Activated T-helper 17 cell treated with anti-CD3 and anti-CD28 coated beads, Interleukin-2, amount 50 U/mL, for 72 hours (primary cell): ENCODE results near the gene ZNF683. TPM values are rescaled to one million over a fixed set of nuclear protein-coding genes. Genes with fewer than 3 reads are reported as not detected.
"Not testable (repeated sequence)": the region's sequence is repeated elsewhere in the genome, so short reads cannot be mapped to it uniquely, and the experiment has no call there.

Experiments used
- ATAC-seq: fragments of 150-1000 bp; cut with Tn5 transposase; replicated peaks from 2 replicates; pipeline ENCODE4 v1.10.0; 2021; ENCODE audit warnings: mild to moderate bottlenecking, moderate library complexity
- H3K27ac Mint-ChIP-seq: one replicate; pipeline ENCODE4 v1.8.0; 2022; ENCODE audit warnings: mixed read lengths
- H3K27me3 Mint-ChIP-seq: one replicate; pipeline ENCODE4 v1.8.0; 2022; ENCODE audit warnings: mixed read lengths
- H3K36me3 Mint-ChIP-seq: one replicate; pipeline ENCODE4 v1.8.0; 2022; ENCODE audit warnings: low read depth, mild to moderate bottlenecking, mixed read lengths
- H3K4me1 Mint-ChIP-seq: one replicate; pipeline ENCODE4 v1.8.0; 2022; ENCODE audit warnings: mixed read lengths
- H3K4me3 Mint-ChIP-seq: one replicate; pipeline ENCODE4 v1.8.0; 2022; ENCODE audit warnings: mild to moderate bottlenecking, mixed read lengths
- H3K9me3 Mint-ChIP-seq: one replicate; pipeline ENCODE4 v1.8.0; 2022; ENCODE audit warnings: mixed read lengths
- total RNA-seq, 2 donors: library from RNA; stranded (reverse); gene quantifications; one replicate each; pipeline ENCODE4 v1.2.3, GENCODE V29; 2022

The ZNF683 gene
- total RNA-seq, 2 donors from 2014 or later = not detected

DNA sequence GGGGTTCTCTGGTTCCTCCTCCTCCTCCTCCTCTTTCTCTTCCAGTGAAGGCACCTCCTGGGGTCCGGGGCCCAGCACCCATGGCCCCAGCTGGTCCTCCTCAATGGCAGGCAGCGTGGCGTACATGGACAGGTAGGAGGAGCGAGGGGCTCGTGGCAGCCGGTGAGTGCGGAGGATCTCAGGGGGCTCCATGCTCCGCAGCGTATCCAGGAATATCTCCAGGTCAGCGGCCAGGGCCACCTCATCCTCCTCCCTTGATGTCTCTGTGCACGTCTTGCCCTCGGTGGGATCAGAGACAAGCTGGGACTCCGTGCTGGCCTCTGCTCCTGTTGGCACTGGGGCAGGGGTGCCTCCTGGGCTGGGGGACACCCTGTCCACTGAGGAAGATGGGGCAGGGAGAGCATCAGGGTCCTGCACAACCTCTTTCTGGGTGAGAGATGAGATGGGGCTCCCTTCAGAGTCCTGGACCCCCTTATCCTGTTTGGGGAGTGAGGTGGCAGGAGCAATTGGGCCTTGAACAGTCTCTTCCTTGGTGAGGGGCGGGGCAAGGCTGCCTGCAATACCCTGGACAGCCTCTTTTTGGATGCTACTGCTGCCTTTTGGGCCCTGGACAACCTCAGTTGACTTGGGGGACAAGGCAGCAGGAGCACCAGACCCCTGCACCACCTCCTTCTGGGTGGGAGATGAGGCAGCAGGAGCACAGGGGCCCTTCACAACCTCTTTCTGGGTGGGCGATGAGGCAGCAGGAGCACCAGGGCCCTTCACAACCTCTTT lies 28.2 kb downstream of the ZNF683 start:
- Mint-ChIP-seq H3K27me3 (no peaks in the 10 kb centered on the region), H3K9me3 (no peaks in the 10 kb centered on the region), H3K4me1 (no peaks in the 10 kb centered on the region), H3K27ac (no peak overlapping the region), H3K4me3 (no peak overlapping the region), H3K36me3 (no peaks in the 10 kb centered on the region)
- no peak for ATAC-seq

DNA sequence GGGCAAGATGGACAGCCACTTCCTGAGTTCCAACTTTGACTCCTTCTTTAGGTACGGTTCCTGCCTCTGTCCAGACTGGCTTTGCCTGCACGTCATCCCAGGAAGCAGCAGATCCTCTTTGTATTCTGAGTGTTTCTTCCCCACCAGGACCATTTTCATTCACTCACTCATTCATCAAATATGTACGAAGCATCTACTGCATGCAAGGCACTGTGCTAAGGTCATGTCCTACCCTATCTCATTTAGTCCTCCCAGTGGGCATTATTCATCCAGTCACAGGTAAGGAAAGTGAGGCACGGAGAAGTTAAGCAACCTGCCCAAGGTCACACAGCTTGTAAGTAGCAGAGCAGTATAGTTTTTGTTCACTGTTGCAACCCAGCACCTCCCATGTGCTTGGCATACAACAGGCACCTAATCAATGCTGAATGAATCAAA lies 32.5 kb downstream of the ZNF683 start:
- Mint-ChIP-seq H3K9me3 (no peaks in the 10 kb centered on the region), H3K4me1 (no peaks in the 10 kb centered on the region), H3K36me3 (no peaks in the 10 kb centered on the region), H3K27ac (no peak overlapping the region), H3K27me3 (no peaks in the 10 kb centered on the region), H3K4me3 (no peak overlapping the region)
- ATAC-seq = no peak

DNA sequence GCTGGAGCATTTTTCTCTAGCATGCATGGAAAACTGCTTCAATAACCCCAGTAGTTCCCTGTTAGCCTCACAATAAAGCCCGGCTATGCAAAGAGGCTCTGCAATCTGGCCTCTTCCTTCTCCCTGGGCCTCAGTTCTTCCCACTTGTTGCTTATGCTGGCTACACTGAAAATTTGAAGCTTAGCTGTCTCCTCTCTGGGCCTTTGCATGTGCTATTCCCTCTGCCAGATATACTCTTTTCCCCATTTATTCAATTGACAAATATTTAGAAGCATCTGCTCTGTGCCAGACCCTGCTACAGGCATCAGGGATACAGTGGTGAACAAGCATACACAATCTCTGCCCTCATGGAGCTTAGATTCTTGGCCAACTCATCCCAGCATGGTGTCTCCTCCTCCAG lies 33.9 kb downstream of the ZNF683 start:
- Mint-ChIP-seq H3K9me3 (no peaks in the 10 kb centered on the region), H3K36me3 (no peaks in the 10 kb centered on the region), H3K4me1 (no peaks in the 10 kb centered on the region), H3K27ac (peak overlapping the region; percentile 17), H3K27me3 (no peaks in the 10 kb centered on the region), H3K4me3 (no peak overlapping the region)
- no peak for ATAC-seq

DNA sequence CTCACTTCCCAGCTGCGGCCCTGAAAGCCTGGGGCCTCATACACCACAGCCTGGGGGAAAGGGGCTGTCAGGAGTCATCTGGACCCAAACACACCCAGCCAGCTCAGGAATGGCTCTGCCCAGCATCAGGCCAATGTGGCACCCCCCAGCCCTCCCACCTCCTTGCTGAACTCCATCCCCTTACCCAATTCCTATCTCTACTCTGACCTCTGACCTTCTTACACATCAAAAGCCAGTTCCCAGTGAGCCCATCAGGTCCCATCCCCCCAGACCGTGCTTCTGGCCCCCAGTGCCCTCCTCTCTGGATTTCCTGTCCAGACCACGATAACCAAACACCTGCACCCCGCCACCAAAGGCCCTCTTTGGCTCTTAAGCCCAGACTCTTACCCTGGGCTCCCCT lies 34.9 kb downstream of the ZNF683 start:
- Mint-ChIP-seq H3K36me3 (no peaks in the 10 kb centered on the region), H3K27me3 (no peaks in the 10 kb centered on the region), H3K27ac (no peak overlapping the region), H3K4me3 (peak overlapping the region; percentile 18), H3K9me3 (no peaks in the 10 kb centered on the region), H3K4me1 (no peaks in the 10 kb centered on the region)
- no peak for ATAC-seq

DNA sequence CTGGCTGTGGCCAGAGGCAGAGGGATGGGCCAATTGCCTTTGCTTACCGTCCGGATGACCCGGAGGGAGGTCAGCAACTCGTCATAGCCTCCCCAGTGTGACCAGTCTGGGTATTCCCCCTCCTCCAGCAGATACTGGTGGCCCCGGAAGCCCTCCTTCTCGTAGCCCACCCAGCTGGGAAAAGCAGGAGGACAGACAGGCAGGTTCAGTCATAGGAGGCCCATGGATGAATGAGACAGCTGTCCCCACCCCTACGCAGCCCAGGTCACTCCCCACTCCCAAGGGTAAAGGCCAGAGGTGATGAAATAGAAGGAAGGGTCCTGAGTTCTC lies 35.4 kb downstream of the ZNF683 start:
- Mint-ChIP-seq H3K4me3 (peak overlapping the region; percentile 87), H3K9me3 (no peaks in the 10 kb centered on the region), H3K27me3 (no peaks in the 10 kb centered on the region), H3K4me1 (no peaks in the 10 kb centered on the region), H3K36me3 (no peaks in the 10 kb centered on the region), H3K27ac (no peak overlapping the region)
- ATAC-seq = no peak

DNA sequence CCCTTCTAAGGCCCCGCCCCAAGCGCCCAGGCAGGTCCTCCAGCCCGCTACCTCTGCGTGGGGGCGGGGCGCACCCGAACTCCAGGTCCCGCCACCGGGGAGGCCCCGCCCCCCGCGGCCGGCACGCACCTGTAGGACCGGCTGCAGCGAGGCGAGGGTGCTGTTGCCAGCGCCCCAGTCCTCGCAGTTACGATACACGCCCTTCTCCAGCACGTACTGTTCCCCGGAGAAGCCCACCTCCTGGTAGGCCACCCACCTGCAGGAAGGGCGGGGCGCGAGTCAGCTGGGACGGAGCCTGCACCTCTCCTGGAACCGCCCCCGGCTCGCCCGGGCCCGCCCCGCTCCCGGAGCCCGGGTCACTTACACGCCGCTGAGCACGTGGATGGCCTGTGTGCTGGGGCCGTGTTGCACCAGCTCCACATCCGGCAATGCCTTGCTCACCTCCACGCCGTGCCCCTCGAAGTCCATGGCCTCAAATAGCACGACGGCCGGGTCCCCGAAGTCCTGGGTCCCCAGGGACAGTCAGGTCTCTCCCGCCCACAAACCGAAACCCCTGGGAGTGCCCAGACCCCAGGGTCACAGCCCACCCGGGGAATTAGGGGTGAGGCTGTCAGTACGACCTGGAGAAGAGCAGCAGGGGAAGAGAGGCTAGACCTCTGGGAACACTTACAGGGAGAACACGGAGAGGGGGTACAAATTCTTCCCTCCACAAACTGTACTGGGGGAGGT lies 35.9 kb downstream of the ZNF683 start:
- Mint-ChIP-seq H3K27me3 (no peaks in the 10 kb centered on the region), H3K9me3 (no peaks in the 10 kb centered on the region), H3K27ac (no peak overlapping the region), H3K4me3 (peak overlapping the region; percentile 87), H3K36me3 (no peaks in the 10 kb centered on the region), H3K4me1 (no peaks in the 10 kb centered on the region)
- peak; percentile 97 for ATAC-seq

DNA sequence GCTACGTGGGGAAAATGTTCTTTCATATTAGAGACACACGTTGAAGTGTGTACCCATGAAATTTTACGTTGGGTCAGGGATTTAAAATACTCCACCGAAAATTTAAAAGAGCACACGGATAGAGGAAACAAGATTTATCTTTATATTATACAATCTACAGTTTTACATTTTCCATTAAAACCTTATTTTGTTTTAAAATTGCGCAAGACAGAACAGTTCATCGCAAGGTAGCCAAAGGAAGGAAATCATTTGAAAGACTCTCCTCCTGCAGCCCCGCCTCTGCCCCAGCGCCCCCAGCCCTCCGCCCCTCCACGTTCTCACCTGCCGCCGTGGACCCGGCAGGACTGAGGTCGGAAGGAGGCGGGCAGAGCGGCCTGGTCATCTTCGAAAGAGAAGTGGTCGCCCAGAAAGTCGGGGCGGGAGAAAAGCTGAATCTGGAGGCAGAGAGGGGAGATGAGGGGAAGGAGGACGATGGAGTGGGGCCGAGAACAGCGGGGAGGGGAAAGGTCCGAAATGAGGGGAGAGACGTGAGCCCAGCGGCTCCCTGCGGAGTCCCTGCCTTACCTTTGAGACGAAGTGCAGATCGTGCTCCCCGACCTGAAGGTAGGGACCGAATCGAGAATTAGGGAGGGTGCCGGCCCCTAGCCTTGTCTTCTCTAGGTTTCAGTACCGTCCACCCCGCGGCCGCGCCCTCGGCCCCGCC lies 36.6 kb downstream of the ZNF683 start:
- Mint-ChIP-seq H3K4me3 (peak overlapping the region; percentile 87), H3K9me3 (no peaks in the 10 kb centered on the region), H3K4me1 (no peaks in the 10 kb centered on the region), H3K36me3 (no peaks in the 10 kb centered on the region), H3K27me3 (no peaks in the 10 kb centered on the region), H3K27ac (no peak overlapping the region)
- ATAC-seq = peak; percentile 13

DNA sequence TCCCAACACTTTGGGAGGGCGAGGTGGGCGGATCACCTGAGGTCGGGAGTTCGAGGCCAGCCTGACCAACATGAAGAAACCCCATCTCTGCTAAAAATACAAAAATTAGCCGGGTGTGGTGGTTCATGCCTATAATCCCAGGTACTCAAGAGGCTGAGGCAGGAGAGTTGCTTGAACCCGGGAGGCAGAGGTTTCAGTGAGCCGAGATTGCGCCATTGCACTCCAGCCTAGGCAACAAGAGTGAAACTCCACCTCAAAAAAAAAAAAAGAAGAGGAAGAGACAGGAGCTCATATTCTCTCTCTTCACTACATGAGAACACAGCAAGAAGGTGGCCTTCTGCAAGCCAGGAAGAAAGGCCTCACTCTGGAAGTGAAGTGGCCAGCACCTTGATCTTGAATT lies 39.2 kb downstream of the ZNF683 start:
- not testable (repeated sequence) for H3K4me1 Mint-ChIP-seq, H3K36me3 Mint-ChIP-seq, H3K27me3 Mint-ChIP-seq, H3K27ac Mint-ChIP-seq, H3K4me3 Mint-ChIP-seq, H3K9me3 Mint-ChIP-seq, ATAC-seq

DNA sequence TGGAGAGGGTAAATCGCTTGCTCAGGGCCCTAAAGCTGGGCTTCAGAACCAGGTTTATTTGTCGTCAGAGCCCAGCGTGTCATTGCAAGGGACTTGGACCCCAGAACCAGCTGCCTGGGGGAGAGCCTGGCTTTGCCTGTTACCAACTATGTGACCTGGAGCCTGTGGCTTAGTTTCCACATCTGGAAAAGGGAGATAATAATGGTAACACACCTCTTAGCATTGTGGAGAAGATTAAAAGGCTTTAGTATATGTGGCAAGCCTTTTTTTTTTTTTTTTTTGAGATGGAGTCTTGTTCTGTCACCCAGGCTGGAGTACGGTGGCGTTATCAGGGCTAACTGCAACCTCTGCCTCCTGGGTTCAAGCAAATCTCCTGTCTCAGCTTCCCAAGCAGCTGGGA lies 42.3 kb downstream of the ZNF683 start:
- Mint-ChIP-seq H3K27me3 (no peaks in the 10 kb centered on the region), H3K4me3 (no peak overlapping the region), H3K4me1 (no peaks in the 10 kb centered on the region), H3K9me3 (no peaks in the 10 kb centered on the region), H3K27ac (no peak overlapping the region), H3K36me3 (no peaks in the 10 kb centered on the region)
- no peak for ATAC-seq

DNA sequence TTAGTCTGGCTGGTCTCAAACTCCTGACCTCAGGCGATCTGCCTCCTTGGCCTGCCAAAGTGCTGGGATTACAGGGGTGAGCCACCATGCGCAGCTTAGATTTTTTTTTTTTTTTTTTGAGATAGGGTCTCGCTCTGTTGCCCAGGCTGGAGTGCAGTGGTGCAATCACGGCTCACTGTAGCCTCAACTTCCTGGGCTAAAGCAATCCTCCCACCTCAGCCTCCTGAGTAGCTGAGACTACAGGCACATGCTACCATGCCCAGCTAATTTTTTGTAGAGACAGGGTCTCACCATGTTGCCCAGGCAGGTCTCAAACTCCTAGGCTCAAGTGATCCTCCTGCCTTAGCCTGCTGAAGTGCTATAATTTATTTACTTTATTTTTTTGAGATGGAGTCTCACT lies 43.2 kb downstream of the ZNF683 start:
- H3K27ac Mint-ChIP-seq, H3K27me3 Mint-ChIP-seq, H3K36me3 Mint-ChIP-seq, ATAC-seq, H3K9me3 Mint-ChIP-seq, H3K4me1 Mint-ChIP-seq, H3K4me3 Mint-ChIP-seq: not testable (repeated sequence)

DNA sequence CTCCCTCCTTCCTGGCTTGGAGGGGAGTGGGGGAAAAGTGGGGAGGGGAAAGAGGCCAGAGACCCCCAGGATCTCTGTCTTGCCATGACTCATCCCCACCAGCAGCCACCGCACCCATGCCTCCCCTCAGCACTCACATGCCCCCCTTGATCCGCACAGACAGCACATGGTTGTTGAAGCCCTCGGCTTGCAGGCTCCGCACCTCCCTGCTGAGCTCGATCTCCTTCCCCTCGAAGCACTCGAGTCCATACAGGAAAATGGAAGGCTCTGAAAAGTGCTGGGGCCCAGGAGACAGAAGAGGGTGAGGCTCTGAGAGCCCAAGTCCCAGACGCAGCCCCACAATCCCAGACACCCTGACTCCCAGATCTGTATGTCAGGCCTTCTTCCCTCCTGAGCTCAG lies 44.0 kb downstream of the ZNF683 start:
- no peaks in the 10 kb centered on the region for H3K27me3 Mint-ChIP-seq
- H3K9me3 Mint-ChIP-seq = no peaks in the 10 kb centered on the region
- H3K36me3 Mint-ChIP-seq = peaks cover 10% of the 10 kb centered on the region
- ATAC-seq = no peak
- no peak overlapping the region for H3K4me3 Mint-ChIP-seq
- no peaks in the 10 kb centered on the region for H3K4me1 Mint-ChIP-seq
- H3K27ac Mint-ChIP-seq = no peak overlapping the region

DNA sequence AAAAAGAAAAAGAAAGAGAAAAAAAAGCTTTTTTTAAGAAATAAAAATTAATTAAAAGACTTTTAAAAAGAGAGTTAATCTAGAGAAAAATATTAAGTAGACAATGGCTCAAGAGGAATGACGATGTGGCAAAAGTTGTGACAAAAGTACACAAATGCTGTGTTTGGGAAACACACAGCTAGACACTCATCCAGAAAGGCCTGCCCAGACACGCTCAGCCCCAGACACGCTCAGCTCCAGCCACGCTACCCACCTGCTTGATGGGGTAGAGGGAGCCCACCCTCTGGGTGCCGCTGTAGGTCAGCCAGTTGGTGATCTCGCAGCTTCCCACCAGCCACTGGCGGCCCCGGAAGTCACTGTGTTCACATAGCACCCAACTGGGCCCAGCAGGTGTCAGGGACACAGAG lies 44.6 kb downstream of the ZNF683 start:
- ATAC-seq = no peak
- Mint-ChIP-seq H3K27ac (no peak overlapping the region), H3K4me1 (no peaks in the 10 kb centered on the region), H3K4me3 (no peak overlapping the region), H3K27me3 (no peaks in the 10 kb centered on the region), H3K9me3 (no peaks in the 10 kb centered on the region), H3K36me3 (peaks cover 16% of the 10 kb centered on the region)

DNA sequence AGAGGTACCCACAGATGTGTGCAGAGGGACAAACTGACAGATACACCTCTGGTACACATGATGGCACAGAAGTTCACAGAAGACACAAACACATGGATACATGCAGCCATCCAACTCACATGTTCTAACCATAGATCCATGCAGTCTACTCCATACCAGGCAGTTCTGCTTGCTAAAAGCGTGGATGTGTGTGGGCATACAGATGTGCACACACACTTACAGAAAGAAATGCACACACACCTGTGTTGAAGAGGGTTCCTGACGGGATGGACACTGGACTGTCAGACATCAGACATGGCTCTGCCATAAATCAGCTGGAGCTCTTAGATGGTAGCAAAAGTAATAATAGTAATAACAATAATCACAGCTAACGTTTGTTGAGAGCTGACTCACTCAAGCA lies 48.0 kb downstream of the ZNF683 start:
- no peak for ATAC-seq
- H3K27me3 Mint-ChIP-seq = no peaks in the 10 kb centered on the region
- H3K9me3 Mint-ChIP-seq = no peaks in the 10 kb centered on the region
- H3K36me3 Mint-ChIP-seq = peaks cover 50% of the 10 kb centered on the region
- no peak overlapping the region for H3K27ac Mint-ChIP-seq
- H3K4me3 Mint-ChIP-seq = no peak overlapping the region
- peaks cover 10% of the 10 kb centered on the region for H3K4me1 Mint-ChIP-seq

DNA sequence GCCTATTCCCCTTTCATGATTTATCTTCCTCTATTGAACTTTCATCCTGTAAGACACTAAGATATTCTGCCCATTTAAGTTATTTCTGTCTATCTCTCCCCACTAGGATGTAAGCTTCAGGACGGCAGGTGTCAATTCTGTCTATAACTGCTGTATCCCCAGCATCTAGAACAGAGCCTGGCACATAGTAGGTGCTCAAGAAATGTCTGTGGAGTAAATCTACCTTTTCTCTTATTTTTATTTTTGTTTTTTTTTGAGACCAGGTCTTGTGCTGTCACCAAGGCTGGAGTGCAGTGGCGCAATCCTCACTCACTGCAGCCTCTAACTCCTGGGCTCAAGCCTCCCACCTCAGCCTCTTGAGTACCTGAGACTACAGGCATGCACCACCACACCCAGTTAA lies 49.2 kb downstream of the ZNF683 start:
- Mint-ChIP-seq H3K27me3 (no peaks in the 10 kb centered on the region), H3K9me3 (no peaks in the 10 kb centered on the region), H3K4me3 (no peak overlapping the region), H3K4me1 (peaks cover 10% of the 10 kb centered on the region), H3K36me3 (peaks cover 62% of the 10 kb centered on the region), H3K27ac (peak overlapping the region; percentile 11)
- no peak for ATAC-seq

DNA sequence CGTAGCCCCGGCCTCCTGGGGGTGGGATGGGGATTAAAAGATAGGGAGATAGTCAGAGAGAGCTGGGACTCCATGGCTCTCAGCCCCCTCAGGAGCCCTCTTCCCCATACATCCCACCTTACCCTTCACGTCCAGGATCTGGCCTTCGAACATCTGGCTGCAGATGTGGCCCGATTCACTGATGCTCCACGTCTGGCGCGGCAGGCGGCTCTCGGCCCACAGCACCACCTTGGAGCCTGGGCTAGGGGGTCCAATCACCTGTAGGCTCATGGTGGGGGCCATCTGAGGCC lies 50.6 kb downstream of the ZNF683 start:
- ATAC-seq = no peak
- no peak overlapping the region for H3K27ac Mint-ChIP-seq
- peak overlapping the region; percentile 98 for H3K4me3 Mint-ChIP-seq
- H3K27me3 Mint-ChIP-seq = no peaks in the 10 kb centered on the region
- H3K4me1 Mint-ChIP-seq = peaks cover 20% of the 10 kb centered on the region
- peaks cover 71% of the 10 kb centered on the region for H3K36me3 Mint-ChIP-seq
- H3K9me3 Mint-ChIP-seq = no peaks in the 10 kb centered on the region
